ENCODE data around the gene CCSER2. TPM values are rescaled to one million over a fixed set of nuclear protein-coding genes. Genes with fewer than 3 reads are reported as not detected.

The CCSER2 gene
- polyA plus RNA-seq, 1 of the 3 experiments (the other 2 are of a cell fraction): 8.5 TPM

DNA sequence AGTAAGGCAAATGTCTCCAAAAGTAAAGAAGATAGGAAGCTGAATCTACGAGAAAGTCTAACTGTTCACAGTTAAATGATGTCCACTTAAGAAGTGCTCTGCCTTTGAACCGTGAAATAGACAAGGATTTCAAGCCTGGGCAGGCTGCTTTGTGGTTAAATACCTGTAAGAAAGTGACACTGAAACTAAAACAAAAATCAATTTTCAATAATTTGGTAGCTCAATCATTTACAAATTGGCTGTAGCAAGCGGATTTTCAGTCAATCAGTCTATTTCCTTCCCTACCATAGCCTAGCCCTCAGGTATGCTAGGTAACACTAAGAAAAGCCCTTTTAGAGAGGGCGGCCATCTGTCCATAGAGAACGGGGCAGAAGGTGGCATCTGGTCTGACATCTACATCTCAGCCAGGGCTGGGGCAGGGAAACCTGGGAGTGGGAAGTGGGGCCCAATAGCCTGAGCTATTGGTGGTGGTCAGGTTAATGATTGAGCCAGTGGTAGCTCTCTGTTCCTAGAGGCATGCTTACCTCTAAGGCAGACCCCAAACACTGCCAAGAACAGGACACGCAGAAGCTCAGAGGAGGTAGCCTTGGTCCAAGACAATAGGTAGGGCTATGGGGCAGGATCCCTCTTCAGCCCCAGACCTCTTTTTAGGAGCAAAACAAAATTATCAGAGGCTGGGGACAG is 223.2 kb downstream of the CCSER2 start:
- Histone ChIP-seq H3K4me2 (no peak overlapping the region), H3K27me3 (ENCODE audit: insufficient read depth) (no peaks in the 10 kb centered on the region), H3K9ac (no peak overlapping the region), H4K20me1 (ENCODE audit: insufficient read depth) (no peaks in the 10 kb centered on the region), H3K9me2 (no peaks in the 10 kb centered on the region), H3K79me2 (ENCODE audit: insufficient read depth) (no peaks in the 10 kb centered on the region), H3K9me3 (no peaks in the 10 kb centered on the region), H3K27ac (ENCODE audit: low read depth in 2 of 2, low read length in 1 of 2) (no peak overlapping the region), H2AFZ (ENCODE audit: low read depth) (no peak overlapping the region), H3F3A (replicated peaks; ENCODE audit: insufficient read depth) (no peaks in the 10 kb centered on the region), H3K4me1 (ENCODE audit: control insufficient read depth in 1 of 2, insufficient read depth in 2 of 2, low read depth in 1 of 2, low read length in 1 of 2) (peaks cover 0 to 1% of the 10 kb centered on the region in 2 experiments; a peak in 1 of 4 replicates), H3K4me3 (ENCODE audit: low read depth in 2 of 2, low read length in 1 of 2) (no peak overlapping the region), H3K36me3 (replicated peaks in 1 of 2; ENCODE audit: control insufficient read depth in 1 of 2, insufficient read depth in 2 of 2, low read length in 1 of 2) (no peaks in the 10 kb centered on the region)
- TF ChIP-seq TCF12 (IDR thresholded peaks at IDR 0.05) (no peak), ELF1 (IDR thresholded peaks at IDR 0.05) (no peak), FOXJ3 (CRISPR knock-in tag; IDR thresholded peaks at IDR 0.05) (no peak), NRF1 (IDR thresholded peaks at IDR 0.05; ENCODE audit: low read depth, low read length) (no peak), FOSL2 (IDR thresholded peaks at IDR 0.05; ENCODE audit: borderline replicate concordance, low read depth) (no peak)
- TF ChIP-seq, protein P1, sequence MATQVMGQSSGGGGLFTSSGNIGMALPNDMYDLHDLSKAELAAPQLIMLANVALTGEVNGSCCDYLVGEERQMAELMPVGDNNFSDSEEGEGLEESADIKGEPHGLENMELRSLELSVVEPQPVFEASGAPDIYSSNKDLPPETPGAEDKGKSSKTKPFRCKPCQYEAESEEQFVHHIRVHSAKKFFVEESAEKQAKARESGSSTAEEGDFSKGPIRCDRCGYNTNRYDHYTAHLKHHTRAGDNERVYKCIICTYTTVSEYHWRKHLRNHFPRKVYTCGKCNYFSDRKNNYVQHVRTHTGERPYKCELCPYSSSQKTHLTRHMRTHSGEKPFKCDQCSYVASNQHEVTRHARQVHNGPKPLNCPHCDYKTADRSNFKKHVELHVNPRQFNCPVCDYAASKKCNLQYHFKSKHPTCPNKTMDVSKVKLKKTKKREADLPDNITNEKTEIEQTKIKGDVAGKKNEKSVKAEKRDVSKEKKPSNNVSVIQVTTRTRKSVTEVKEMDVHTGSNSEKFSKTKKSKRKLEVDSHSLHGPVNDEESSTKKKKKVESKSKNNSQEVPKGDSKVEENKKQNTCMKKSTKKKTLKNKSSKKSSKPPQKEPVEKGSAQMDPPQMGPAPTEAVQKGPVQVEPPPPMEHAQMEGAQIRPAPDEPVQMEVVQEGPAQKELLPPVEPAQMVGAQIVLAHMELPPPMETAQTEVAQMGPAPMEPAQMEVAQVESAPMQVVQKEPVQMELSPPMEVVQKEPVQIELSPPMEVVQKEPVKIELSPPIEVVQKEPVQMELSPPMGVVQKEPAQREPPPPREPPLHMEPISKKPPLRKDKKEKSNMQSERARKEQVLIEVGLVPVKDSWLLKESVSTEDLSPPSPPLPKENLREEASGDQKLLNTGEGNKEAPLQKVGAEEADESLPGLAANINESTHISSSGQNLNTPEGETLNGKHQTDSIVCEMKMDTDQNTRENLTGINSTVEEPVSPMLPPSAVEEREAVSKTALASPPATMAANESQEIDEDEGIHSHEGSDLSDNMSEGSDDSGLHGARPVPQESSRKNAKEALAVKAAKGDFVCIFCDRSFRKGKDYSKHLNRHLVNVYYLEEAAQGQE (IDR thresholded peaks at IDR 0.05; ENCODE audit: low read depth, low read length): no peak
- no peak for DNase-seq
- ChIA-PET POLR2A (no interaction called here), CTCF (interaction anchor here (0.8 to 1.2 kb wide), 6 partner anchors 8 to 285 kb away, joined by 3 to 5 read pairs (median 4); no protein-coding TSS in a partner anchor)
- WGBS (ENCODE audit: low lambda C conversion rate): 40% methylated on average over 6 of the region's 6 CpGs

DNA sequence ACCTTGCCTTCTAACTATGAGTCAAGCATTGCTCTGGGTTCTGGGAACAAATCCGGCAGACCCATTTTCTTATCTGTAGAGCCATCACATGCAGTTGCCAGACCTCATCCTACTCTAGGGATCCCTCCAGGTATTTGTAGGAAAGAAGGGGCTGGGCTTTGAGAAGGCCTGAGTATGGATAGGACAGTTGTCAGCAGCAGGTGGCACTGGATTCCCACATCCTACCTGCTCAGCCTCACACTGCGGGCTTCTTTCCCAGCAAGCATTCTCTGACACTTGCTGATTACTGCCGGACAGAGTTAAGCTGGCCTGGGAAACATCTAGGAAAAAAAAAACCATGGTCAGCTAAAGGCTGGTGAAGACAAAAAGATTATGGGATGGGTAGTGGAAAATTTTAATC is 224.1 kb downstream of the CCSER2 start:
- no peak overlapping the region for H3K4me3 ChIP-seq (ENCODE audit: low read depth in 2 of 2, low read length in 1 of 2)
- no peaks in the 10 kb centered on the region for H3K27me3 ChIP-seq (ENCODE audit: insufficient read depth)
- no peaks in the 10 kb centered on the region for H4K20me1 ChIP-seq (ENCODE audit: insufficient read depth)
- WGBS (ENCODE audit: low lambda C conversion rate): 59% methylated on average over 3 of the region's 3 CpGs
- H3K9me2 ChIP-seq: no peaks in the 10 kb centered on the region
- ChIA-PET CTCF (interaction anchor here (0.6 to 1.1 kb wide), 4 partner anchors 8 to 563 kb away, joined by 3 to 4 read pairs (median 3); no protein-coding TSS in a partner anchor), POLR2A (no interaction called here)
- no peak overlapping the region for H3K4me2 ChIP-seq
- H3K9ac ChIP-seq: no peak overlapping the region
- H3K27ac ChIP-seq (ENCODE audit: low read depth in 2 of 2, low read length in 1 of 2): no peak overlapping the region
- H2AFZ ChIP-seq (ENCODE audit: low read depth): no peak overlapping the region
- no peaks in the 10 kb centered on the region for H3F3A ChIP-seq (replicated peaks; ENCODE audit: insufficient read depth)
- no peak for DNase-seq
- no peaks in the 10 kb centered on the region for H3K79me2 ChIP-seq (ENCODE audit: insufficient read depth)
- no peaks in the 10 kb centered on the region for H3K36me3 ChIP-seq (replicated peaks in 1 of 2; ENCODE audit: control insufficient read depth in 1 of 2, insufficient read depth in 2 of 2, low read length in 1 of 2)
- H3K9me3 ChIP-seq: no peaks in the 10 kb centered on the region
- no peak for TF ChIP-seq TCF12 (IDR thresholded peaks at IDR 0.05)
- TF ChIP-seq ELF1 (IDR thresholded peaks at IDR 0.05): no peak
- TF ChIP-seq, protein P2, sequence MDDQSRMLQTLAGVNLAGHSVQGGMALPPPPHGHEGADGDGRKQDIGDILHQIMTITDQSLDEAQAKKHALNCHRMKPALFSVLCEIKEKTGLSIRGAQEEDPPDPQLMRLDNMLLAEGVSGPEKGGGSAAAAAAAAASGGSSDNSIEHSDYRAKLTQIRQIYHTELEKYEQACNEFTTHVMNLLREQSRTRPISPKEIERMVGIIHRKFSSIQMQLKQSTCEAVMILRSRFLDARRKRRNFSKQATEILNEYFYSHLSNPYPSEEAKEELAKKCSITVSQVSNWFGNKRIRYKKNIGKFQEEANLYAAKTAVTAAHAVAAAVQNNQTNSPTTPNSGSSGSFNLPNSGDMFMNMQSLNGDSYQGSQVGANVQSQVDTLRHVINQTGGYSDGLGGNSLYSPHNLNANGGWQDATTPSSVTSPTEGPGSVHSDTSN (IDR thresholded peaks at IDR 0.05): no peak
- no peak for TF ChIP-seq MXI1 (IDR thresholded peaks at IDR 0.05; ENCODE audit: low read depth, low read length)
- TF ChIP-seq GATA2 (CRISPR knock-in tag; IDR thresholded peaks at IDR 0.05): no peak
- TF ChIP-seq, protein P3, sequence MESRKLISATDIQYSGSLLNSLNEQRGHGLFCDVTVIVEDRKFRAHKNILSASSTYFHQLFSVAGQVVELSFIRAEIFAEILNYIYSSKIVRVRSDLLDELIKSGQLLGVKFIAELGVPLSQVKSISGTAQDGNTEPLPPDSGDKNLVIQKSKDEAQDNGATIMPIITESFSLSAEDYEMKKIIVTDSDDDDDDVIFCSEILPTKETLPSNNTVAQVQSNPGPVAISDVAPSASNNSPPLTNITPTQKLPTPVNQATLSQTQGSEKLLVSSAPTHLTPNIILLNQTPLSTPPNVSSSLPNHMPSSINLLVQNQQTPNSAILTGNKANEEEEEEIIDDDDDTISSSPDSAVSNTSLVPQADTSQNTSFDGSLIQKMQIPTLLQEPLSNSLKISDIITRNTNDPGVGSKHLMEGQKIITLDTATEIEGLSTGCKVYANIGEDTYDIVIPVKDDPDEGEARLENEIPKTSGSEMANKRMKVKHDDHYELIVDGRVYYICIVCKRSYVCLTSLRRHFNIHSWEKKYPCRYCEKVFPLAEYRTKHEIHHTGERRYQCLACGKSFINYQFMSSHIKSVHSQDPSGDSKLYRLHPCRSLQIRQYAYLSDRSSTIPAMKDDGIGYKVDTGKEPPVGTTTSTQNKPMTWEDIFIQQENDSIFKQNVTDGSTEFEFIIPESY (IDR thresholded peaks at IDR 0.05; ENCODE audit: borderline replicate concordance, low read depth): no peak
- no peak for TF ChIP-seq TEAD4 (IDR thresholded peaks at IDR 0.05; ENCODE audit: borderline replicate concordance, insufficient read depth)
- TF ChIP-seq, protein P4, sequence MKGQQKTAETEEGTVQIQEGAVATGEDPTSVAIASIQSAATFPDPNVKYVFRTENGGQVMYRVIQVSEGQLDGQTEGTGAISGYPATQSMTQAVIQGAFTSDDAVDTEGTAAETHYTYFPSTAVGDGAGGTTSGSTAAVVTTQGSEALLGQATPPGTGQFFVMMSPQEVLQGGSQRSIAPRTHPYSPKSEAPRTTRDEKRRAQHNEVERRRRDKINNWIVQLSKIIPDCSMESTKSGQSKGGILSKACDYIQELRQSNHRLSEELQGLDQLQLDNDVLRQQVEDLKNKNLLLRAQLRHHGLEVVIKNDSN (IDR thresholded peaks at IDR 0.05; ENCODE audit: borderline replicate concordance, low read depth): no peak
- TF ChIP-seq NRF1 (IDR thresholded peaks at IDR 0.05; ENCODE audit: low read depth, low read length): no peak
- TF ChIP-seq MEF2A (IDR thresholded peaks at IDR 0.05; ENCODE audit: borderline replicate concordance, low read depth): no peak
- TF ChIP-seq, protein P5, sequence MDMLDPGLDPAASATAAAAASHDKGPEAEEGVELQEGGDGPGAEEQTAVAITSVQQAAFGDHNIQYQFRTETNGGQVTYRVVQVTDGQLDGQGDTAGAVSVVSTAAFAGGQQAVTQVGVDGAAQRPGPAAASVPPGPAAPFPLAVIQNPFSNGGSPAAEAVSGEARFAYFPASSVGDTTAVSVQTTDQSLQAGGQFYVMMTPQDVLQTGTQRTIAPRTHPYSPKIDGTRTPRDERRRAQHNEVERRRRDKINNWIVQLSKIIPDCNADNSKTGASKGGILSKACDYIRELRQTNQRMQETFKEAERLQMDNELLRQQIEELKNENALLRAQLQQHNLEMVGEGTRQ (IDR thresholded peaks at IDR 0.05; ENCODE audit: borderline replicate concordance, low read depth, low read length): no peak
- TF ChIP-seq RCOR1 (IDR thresholded peaks at IDR 0.05; ENCODE audit: low read length): no peak
- TF ChIP-seq, protein P6, sequence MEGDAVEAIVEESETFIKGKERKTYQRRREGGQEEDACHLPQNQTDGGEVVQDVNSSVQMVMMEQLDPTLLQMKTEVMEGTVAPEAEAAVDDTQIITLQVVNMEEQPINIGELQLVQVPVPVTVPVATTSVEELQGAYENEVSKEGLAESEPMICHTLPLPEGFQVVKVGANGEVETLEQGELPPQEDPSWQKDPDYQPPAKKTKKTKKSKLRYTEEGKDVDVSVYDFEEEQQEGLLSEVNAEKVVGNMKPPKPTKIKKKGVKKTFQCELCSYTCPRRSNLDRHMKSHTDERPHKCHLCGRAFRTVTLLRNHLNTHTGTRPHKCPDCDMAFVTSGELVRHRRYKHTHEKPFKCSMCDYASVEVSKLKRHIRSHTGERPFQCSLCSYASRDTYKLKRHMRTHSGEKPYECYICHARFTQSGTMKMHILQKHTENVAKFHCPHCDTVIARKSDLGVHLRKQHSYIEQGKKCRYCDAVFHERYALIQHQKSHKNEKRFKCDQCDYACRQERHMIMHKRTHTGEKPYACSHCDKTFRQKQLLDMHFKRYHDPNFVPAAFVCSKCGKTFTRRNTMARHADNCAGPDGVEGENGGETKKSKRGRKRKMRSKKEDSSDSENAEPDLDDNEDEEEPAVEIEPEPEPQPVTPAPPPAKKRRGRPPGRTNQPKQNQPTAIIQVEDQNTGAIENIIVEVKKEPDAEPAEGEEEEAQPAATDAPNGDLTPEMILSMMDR (IDR thresholded peaks at IDR 0.05): no peak
- no peaks in the 10 kb centered on the region for H3K4me1 ChIP-seq (ENCODE audit: control insufficient read depth in 1 of 2, insufficient read depth in 2 of 2, low read depth in 1 of 2, low read length in 1 of 2)

Data from SK-N-SH (cell line).